Lower leg skin (tissue), 3 donors: ENCODE measurements around the gene NUP155.
"Not testable (repeated sequence)": the region's sequence is repeated elsewhere in the genome, so short reads cannot be mapped to it uniquely, and the experiment has no call there.

Source experiments
- CTCF ChIP-seq, 3 donors: fragments of 450-650 bp; IDR thresholded peaks; one replicate each; pipeline ENCODE4 v1.5.1; 2016; ENCODE audit warnings: antibody characterized with exemption in 3 of 3, mild to moderate bottlenecking in 3 of 3, moderate library complexity in 2 of 3
- POLR2A ChIP-seq, 2 donors: fragments of 450-650 bp; IDR thresholded peaks; one replicate each; pipeline ENCODE4 v1.6.1; 2016 to 2017; ENCODE audit warnings: antibody characterized with exemption in 2 of 2, mild to moderate bottlenecking in 1 of 2, moderate library complexity in 1 of 2

- TF ChIP-seq CTCF, POLR2A (IDR thresholded peaks at IDR 0.05): not testable (repeated sequence)
Observed at GRCh38 chr5:37379100-37379628, 8.3 kb upstream of the NUP155 start, which contains the start of gene WDR70.
